Measurements from ENCODE around the gene WDR31. TPM values are rescaled to one million over a fixed set of nuclear protein-coding genes. Genes with fewer than 3 reads are reported as not detected.

WDR31 gene
- total and polyA plus RNA-seq, 3 donors from 2014 or later, result 6.8 to 18.2 (median 10.2) TPM

GRCh38 chr9:113372059-113372458 is 32.0 kb upstream of the WDR31 start:
- intact Hi-C loops (cut with DNase I; ENCODE audit: low total_unique reads), result no loop called here
- Histone ChIP-seq H3K4me1 (peaks cover 4% of the 10 kb centered on the region), H3K27me3 (no peaks in the 10 kb centered on the region), H3K4me3 (no peak overlapping the region), H3K36me3 (ENCODE audit: low read depth, missing control alignments) (no peaks in the 10 kb centered on the region), H3K9me3 (no peaks in the 10 kb centered on the region), H3K27ac (no peak overlapping the region)
- no peak for TF ChIP-seq POLR2A (IDR thresholded peaks at IDR 0.05)
- TF ChIP-seq CTCF (IDR thresholded peaks at IDR 0.05), result no peak
- no peak for DNase-seq
- 87 to 93% methylated on average over 5 of the region's 5 CpGs for WGBS, 2 donors

GRCh38 chr9:113370806-113371325 is 30.8 kb upstream of the WDR31 start:
- intact Hi-C loops (cut with DNase I; ENCODE audit: low total_unique reads), result no loop called here
- 71 to 73% methylated on average over 6 to 8 of the region's 8 CpGs for WGBS, 2 donors
- no peak for DNase-seq
- Histone ChIP-seq H3K4me3 (no peak overlapping the region), H3K27me3 (no peaks in the 10 kb centered on the region), H3K27ac (no peak overlapping the region), H3K9me3 (no peaks in the 10 kb centered on the region), H3K36me3 (ENCODE audit: low read depth, missing control alignments) (no peaks in the 10 kb centered on the region), H3K4me1 (peaks cover 4% of the 10 kb centered on the region)
- no peak for TF ChIP-seq CTCF (IDR thresholded peaks at IDR 0.05)
- no peak for TF ChIP-seq POLR2A (IDR thresholded peaks at IDR 0.05)

- TF ChIP-seq POLR2A (IDR thresholded peaks at IDR 0.05), result no peak
- TF ChIP-seq CTCF (IDR thresholded peaks at IDR 0.05), result no peak
- no peaks in the 10 kb centered on the region for H3K27me3 ChIP-seq
- H3K27ac ChIP-seq, result no peak overlapping the region
- no peak for DNase-seq
- no peaks in the 10 kb centered on the region for H3K4me1 ChIP-seq
- no peak overlapping the region for H3K4me3 ChIP-seq
- H3K36me3 ChIP-seq (ENCODE audit: low read depth, missing control alignments), result no peaks in the 10 kb centered on the region
- 81 to 85% methylated on average over 7 to 11 of the region's 11 CpGs for WGBS, 2 donors
- no peaks in the 10 kb centered on the region for H3K9me3 ChIP-seq
- intact Hi-C loops (cut with DNase I; ENCODE audit: low total_unique reads), result no loop called here
Observed at GRCh38 chr9:113369855-113370140, 29.7 kb upstream of the WDR31 start.

- no peak for DNase-seq
- intact Hi-C loops (cut with DNase I; ENCODE audit: low total_unique reads), result no loop called here
- H3K4me3 ChIP-seq, result no peak overlapping the region
- no peaks in the 10 kb centered on the region for H3K27me3 ChIP-seq
- no peaks in the 10 kb centered on the region for H3K36me3 ChIP-seq (ENCODE audit: low read depth, missing control alignments)
- TF ChIP-seq POLR2A (IDR thresholded peaks at IDR 0.05) (no peak), CTCF (IDR thresholded peaks at IDR 0.05) (no peak)
- H3K9me3 ChIP-seq, result no peaks in the 10 kb centered on the region
- H3K27ac ChIP-seq, result no peak overlapping the region
- WGBS, 2 donors, result 62 to 76% methylated on average over 5 to 13 of the region's 13 CpGs
- H3K4me1 ChIP-seq, result no peaks in the 10 kb centered on the region
Observed at GRCh38 chr9:113368982-113369854, 29.1 kb upstream of the WDR31 start.
